GM12892 (cell line): ENCODE measurements around the gene PIMREG.

Experiments used
- POLR2A ChIP-seq: IDR thresholded peaks from 2 replicates; pipeline ENCODE4 v1.6.1; 2011; ENCODE audit warnings: low read depth, low read length, control low read depth
- POLR2AphosphoS5 ChIP-seq: IDR thresholded peaks from 2 replicates; pipeline ENCODE4 v1.6.1; 2011; ENCODE audit warnings: low read depth, low read length, control low read depth
- TAF1 ChIP-seq: IDR thresholded peaks from 2 replicates; pipeline ENCODE4 v1.6.1; 2011; ENCODE audit warnings: low read depth, mild to moderate bottlenecking, control low read depth, low read length, borderline replicate concordance

GRCh38 chr17:6413065-6413464 lies 31.2 kb upstream of the PIMREG start:
- no peak for TF ChIP-seq POLR2A
- no peak for TF ChIP-seq TAF1
- TF ChIP-seq POLR2AphosphoS5, result no peak
